Fibroblast of the aortic adventitia (primary cell): ENCODE data around the gene SIK2. TPM values are rescaled to one million over a fixed set of nuclear protein-coding genes. Genes with fewer than 3 reads are reported as not detected.

ENCODE experiments used
- DNase-seq: peaks from one replicate; pipeline ENCODE4 v3.0.0-alpha.2; 2010; ENCODE audit warnings: low read depth
- H3K4me3 ChIP-seq: 2 replicates; pipeline ENCODE4 v1.5.1; 2011; ENCODE audit warnings: low read depth, mild to moderate bottlenecking, control low read depth, low read length, moderate library complexity
- CTCF ChIP-seq: IDR thresholded peaks from 2 replicates; pipeline ENCODE4 v1.5.1; 2011; ENCODE audit warnings: mild to moderate bottlenecking, low read length, control low read depth, inconsistent platforms; ENCODE audit not compliant: insufficient read depth
- total RNA-seq: library from RNA; depleted of rRNA; stranded (reverse); fragments of >200 nt; gene quantifications from 2 replicates; pipeline ENCODE4 v1.2.3, GENCODE V29; 2012; ENCODE audit warnings: low replicate concordance

SIK2 gene
- total RNA-seq, 1 donor, result 16.6 TPM

DNA sequence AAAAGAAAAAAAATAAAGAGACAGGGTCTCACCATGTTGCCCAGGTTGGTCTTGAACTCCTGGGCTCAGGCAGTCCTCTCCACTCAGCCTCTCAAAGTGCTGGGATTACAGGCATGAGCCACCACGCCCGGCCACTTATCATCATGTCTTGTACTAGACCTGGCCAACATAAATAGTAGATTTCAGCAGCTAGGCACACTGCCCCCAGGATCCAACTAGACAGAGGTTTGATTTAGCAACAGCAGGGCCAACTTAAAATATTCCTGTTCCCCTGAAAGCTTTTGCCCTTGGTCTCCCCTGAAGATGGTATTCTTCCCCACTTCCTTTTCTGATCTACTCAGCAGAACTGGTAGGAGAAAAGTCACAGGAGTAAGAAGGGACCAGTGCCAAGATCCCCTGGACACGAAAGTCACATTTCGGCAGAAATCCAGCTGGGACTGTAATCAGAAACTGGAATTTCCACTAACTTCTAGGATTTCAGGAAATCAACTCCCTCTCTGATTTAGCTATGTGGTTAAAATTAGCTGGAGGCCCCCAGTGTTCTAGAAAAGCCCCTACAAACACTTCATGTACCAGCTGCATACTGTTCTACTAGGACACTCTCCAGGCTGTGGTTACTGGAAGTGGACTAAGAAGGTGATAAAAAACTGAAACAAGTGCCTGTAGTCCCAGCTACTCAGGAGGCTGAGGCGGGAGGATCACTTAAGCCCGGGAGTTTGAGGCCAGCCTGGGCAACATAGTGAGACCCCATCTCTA lies 172.9 kb downstream of the SIK2 start:
- DNase-seq, result peak; percentile 82
- no peak for TF ChIP-seq CTCF
- H3K4me3 ChIP-seq, result no peak overlapping the region

DNA sequence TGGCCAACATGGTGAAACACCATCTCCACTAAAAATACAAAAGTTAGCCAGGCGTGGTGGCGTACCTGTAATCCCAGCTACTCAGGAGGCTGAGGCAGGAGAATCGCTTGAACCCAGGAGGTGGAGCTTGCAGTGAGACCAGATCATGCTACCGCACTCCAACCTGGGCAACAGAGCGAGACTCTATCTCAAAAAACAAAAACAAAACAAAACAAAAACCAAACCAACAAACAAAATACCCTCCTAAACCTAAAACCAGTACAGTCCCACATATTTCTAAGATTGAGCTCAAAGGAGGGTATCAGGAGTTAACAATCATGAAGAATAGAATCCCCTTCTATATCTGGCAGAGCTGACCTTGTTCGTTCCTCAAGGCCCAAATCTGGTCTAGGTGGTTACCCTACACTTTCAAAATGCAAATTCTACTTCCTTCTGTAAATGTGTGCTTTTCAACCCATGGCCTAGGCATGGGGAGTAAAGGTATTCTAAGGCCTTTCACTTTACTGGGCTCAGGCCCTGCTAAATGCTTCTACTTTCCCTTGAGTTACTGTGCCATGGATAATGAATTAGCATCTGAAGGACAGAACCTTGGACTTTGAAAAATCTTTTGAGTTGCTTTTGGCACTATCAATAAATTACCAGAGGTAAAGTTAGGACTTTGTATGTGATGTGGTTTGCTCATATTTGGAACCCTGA lies 174.3 kb downstream of the SIK2 start:
- no peak for TF ChIP-seq CTCF
- no peak overlapping the region for H3K4me3 ChIP-seq
- no peak for DNase-seq

DNA sequence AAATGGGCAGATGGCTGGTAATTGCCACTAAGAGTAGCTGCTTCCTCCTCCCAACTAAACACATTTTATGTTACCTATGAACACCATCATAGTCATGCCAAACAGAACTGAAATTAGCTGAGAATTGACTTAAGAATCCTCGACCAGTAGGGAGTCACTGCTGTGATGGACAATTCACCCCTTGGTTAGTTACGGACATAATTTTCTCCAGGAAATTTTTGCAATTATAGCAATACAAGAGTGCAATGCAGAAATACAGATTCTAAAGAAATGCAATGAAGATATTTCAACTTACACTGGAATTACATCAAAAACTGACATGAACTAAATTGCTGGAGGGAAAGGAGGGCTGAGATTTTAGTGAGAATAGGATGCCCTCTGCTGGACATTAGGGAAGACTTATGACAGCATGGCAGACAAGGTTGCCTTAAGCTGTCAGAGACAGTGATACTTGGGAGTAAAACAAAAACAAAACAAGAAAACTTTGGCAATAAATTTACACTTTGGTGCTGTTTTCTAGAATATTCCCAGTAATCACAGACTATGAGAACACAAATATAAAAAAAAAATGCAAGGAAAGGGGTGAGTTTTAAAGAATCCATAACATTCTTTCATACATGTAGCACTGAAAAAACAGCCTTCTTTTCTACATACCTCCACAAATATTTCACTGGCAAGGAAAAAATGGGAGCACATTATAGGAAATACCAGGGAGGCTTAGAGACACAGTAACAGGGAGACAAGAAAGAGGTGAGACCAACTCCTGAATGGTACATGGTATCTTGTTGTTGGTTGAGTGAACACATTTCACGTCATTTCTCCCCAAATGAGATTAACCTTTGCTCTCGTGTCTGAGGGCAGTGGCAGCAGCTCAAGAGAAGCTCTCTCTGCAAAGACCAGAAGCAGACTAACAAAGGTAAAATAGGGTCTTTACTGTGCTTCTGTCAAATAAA lies 175.1 kb downstream of the SIK2 start:
- peak; percentile 70 for TF ChIP-seq CTCF
- peak; percentile 91 for DNase-seq
- H3K4me3 ChIP-seq, result no peak overlapping the region

- TF ChIP-seq CTCF, result no peak
- no peak overlapping the region for H3K4me3 ChIP-seq
- DNase-seq, result no peak
Observed at GRCh38 chr11:111778047-111778558, 175.9 kb downstream of the SIK2 start.

DNA sequence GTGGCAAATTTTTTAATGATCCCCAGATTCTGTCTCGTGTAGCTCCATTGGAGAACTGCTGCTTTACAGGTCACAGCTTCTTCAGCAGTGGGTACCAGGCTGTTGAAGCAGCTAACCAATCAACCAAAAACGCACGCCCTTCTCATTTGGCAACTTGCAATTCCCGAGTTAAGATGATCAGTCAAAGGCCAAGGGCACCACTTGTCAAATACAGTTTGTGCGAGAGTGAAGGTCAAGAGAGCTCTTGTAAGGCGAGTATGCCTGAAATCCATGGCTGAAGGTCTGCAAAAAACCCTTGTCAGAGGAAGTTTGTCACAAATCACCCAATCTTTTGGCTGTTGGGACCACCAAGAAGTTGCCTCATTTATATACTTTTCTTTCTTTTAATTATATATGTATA lies 176.9 kb downstream of the SIK2 start:
- DNase-seq, result no peak
- H3K4me3 ChIP-seq, result no peak overlapping the region
- TF ChIP-seq CTCF, result no peak

Other genes with a start within 250 kb of the SIK2 start
- not detected in 2 replicates for gene POU2AF1, start 223.2 kb upstream of the SIK2 start, total RNA-seq
- gene BTG4, start 90.1 kb upstream of the SIK2 start, total RNA-seq, result 0.36 TPM in 1 of 2 replicates, not detected in the other
- not detected in 2 replicates for gene HOATZ, start 87.7 kb upstream of the SIK2 start, total RNA-seq
- gene LAYN, start 61.7 kb upstream of the SIK2 start, total RNA-seq, result 34.2 and 48.7 TPM in 2 replicates
- gene PPP2R1B, start 163.9 kb downstream of the SIK2 start, total RNA-seq, result 18.4 and 27.1 TPM in 2 replicates